NOMO-1 (cell line): Measurements from ENCODE around the gene CKB.

ENCODE experiments used
- DNase-seq, 2 experiments: peaks; one replicate each; lab custom pipeline; 2025; ENCODE audit not compliant: unreplicated experiment in 2 of 2; lab: John Stamatoyannopoulos, UW

The CKB gene

DNA sequence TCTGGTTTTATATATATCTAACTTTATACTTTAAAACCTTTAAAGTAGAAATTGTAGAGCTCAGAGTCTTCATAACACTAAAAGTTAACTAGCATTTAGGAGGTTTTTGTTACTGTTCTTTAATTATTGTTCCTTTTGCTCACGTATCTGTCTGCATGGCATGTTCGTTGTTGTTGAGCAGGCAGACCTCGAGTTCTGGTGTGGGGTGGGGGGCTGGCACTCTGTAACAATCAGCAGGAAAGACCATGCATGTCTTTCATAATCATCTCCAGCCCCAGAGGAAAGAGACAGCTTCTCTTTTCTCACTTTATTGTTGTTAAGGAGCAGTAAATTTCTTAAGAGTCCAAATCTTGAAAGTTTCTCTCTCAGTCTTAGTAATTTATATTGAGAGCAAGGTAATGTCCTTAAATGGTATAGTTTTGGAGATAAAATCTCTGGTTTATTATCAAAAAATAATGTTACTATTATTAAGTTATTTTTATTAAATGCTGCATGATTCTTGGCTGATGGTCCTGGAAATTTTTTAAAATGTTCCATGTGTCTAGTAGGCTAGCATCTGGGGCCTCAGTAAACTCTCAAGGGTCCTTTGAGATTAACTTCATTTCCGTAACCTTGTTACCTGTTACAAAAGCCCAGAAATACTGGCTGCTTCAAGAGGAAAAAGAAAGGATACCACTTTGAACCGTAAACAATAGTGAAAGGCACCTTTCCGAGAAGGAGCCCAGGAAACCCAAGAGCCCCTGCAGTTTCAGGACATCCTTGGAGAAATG is 30.3 kb downstream of the CKB start:
- no peak for DNase-seq

DNA sequence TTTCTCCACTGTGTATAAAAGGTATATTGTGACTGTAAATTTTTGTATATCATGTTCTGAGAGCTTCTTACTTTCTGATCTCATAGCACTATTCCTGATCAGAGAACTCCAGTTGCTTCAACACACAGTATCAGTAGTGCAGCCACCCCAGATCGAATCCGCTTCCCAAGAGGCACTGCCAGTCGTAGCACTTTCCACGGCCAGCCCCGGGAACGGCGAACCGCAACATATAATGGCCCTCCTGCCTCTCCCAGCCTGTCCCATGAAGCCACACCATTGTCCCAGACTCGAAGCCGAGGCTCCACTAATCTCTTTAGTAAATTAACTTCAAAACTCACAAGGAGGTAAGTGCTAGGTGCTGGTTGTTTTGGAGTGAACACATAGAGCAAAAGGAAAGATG is 30.9 kb downstream of the CKB start:
- no peak for DNase-seq

DNA sequence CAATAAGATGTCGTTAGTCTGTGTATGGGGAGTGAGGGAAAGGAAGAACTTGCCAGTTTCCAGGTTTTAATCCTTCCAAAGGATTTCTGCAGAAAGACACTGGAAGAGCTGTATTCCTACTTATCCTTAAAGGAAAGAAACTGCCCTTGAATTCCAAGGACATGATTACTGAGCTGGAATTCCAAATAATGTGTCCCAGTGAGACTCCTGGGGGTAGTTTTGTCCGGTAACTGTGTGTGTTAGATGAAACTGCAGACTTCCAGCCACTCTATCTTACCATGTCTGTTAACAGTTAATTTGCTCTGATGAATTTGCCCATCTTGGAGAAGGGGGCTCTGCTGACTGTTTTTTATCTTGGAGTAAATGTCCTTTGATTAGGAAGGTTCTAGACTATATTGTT is 33.0 kb downstream of the CKB start:
- DNase-seq: no peak

DNA sequence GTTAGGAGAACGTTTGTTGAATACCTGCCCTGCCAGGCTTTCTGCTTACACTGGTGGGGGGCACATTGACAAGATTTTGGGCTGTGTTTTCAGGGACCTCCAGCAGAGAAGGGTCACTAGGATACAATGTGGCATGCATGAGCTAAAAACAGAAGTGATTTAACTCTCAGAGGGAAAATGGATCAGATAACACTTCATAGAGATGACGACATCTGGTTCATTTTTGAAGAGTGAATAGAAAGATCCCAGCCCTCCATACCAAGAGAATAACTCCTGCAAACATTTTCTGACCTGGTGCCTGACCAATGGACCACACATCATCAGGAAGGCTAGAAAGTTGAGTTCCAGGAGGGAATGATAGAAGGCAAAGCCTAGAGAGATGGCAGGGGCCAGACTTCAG is 33.7 kb downstream of the CKB start:
- no peak for DNase-seq

DNA sequence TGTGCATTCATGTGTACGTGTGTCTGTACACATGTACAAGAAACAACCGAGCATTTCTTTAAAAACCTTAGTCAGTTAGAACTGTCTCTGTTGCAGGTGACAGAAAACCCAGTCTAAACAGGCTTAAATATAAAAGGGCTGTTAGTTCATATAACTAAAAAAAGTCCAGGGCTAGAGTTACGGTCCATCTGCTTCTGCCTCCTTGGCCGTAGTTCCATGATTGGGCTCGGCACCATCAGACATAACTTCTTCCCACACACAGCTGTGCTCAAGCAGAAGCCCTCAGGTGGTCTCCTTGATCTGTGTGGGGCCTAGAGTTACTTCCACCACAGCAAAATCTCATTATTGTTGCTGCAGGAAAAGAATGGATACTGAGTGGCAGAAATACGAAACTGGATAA is 34.6 kb downstream of the CKB start:
- DNase-seq: no peak

DNA sequence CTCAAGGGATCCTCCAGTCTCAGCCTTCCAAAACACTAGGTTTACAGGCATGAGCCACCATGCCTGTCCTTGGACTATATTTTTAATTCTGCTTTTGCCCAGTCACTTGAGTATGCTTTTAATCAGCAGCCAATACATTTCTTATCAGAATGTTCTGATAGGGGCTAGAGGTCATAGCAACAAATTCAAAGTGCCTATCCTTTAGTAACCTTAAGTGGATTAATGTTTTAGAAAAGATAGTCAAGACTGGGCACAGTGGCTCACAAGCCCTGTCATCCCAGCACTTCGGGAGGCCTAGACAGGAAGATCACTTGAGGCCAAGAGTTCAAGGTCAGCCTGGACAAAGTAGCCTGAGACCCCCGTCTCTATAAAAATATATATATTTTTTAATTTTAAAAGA is 37.1 kb downstream of the CKB start:
- no peak for DNase-seq

DNA sequence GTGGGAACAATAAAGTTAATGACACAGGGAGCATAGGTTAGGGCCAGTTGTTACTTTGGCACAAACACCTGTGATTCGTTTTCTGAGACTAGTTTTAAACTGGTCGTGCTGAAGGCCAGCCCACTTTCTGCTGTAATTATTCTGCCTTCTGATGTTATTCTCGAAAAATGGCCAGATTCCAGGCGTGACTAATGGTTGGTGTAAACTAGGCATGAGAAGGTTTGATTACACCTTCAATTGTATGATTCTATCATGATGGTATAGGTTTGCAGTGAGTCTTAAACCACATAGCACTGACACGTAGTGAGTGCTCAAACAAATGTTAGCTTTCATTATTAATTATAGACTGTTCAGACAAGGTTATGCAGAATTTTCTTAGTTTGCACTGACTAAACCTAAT is 39.0 kb downstream of the CKB start:
- DNase-seq: no peak

DNA sequence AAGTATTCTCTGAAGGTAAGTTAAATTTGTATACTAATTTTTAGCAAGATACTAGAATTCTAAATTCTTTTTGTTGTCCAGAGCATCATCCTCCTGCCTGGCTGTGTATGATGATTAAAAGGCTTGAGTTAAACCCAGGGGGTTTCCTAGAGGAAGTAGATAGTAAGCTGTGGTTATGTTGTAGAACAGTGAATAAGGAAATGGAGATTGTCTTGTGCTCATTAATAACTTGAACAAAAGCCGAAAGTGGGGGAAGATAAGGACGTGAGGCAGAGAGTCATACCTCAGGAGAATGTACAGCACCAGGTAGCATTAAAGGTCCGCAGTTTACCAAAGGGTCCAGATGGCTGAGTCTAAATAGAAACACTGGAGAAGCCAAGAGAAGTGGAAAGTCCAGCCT is 42.0 kb downstream of the CKB start:
- peak in 1 of 2 experiments; percentile 85 for DNase-seq

DNA sequence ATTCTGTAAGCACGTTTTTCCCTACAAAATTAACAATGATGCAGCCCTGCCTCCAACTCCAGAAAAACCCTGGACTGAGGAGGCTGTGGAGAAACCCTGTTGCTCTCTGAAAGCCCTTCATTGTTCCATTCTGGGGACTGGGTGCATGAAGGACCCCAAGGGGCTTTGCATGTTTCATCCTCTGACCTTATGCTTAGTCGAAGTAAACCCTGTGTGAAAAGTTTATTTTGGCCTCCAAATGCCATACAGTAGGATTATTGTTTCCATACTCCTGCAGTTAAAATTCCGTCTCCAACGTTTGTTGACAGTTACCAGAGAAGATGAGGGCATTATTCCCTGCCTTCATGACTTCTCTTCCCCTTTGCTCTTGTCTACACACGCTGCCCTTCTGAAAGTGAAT is 46.0 kb downstream of the CKB start:
- no peak for DNase-seq

DNA sequence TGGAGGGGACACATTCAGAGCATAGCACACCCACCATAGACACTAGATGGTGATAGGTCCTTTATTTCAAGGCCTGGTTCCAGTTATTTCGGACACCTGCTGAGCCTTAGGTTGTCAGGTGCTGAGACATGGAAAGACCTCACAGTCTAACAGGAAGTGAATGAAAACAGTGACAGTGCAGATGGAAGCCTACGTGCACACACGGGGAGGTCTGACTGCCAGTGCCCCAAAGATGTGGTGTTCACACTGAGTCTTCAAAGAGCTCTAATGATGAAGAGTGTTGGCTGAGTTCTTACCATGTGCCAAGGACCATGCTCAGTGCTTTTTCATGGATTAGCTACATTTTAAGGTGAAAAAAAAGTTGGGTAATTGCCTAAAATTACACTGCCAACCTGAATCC is 46.6 kb downstream of the CKB start:
- no peak for DNase-seq

DNA sequence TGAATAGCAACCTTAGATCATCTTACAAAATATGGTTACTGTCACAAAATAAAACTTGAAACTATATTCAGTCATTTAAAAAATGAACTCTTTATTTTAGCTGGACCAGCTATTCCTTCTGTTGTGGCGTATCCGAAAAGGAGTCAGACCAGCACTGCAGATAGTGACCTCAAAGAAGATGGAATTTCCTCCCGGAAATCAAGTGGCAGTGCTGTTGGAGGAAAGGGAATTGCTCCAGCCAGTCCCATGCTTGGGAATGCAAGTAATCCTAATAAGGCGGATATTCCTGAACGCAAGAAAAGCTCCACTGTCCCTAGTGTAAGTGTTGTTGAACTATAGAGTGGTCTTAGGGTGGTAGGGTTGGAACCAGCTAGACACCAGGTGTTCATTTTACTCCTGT is 47.7 kb downstream of the CKB start:
- DNase-seq: no peak

DNA sequence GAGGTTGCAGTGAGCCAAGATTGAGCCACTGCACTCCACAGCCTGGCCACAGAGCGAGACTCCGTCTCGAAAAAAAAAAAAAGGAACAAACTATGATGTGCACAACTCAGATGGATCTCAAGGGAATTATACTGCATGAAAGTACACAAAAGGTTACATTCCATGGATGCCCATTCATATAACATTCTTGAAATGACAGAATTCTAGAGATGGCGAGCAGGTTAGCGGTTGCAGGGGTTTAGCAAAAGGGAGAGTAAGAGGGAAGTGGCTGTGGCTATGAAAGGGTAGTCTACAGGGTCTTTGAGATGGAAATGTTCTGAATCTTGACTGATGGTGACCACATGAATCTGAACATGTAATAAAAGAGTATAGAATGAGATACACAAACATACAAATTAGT is 49.7 kb downstream of the CKB start:
- DNase-seq: no peak
